ENCODE results near the gene CXCL11.
"Not testable (repeated sequence)": the region's sequence is repeated elsewhere in the genome, so short reads cannot be mapped to it uniquely, and the experiment has no call there.

Gene CXCL11

DNA sequence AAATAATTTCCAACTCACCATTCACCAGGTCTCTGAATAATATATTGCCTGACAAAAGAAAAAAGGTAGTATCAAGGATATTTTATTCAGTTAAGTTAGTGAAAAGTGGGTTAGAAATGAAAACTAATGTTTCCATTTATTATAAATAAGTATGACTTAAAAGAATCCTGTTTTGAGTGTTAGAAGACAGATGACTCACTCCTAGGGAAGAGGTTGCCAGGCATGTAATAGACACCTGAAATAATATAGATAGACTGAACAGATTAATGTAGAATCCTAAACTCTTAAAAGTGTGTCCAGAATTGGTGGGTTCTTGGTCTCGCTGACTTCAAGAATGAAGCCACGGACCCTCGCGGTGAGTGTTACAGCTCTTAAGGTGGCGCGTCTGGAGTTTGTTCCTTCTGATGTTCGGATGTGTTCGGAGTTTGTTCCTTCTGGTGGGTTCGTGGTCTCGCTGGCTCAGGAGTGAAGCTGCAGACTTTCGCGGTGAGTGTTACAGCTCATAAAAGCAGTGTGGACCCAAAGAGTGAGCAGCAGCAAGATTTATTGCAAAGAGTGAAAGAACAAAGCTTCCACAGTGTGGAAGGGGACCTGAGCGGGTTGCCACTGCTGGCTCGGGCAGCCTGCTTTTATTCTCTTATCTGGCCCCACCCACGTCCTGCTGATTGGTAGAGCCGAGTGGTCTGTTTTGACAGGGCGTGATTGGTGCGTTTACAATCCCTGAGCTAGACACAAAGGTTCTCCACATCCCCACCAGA, 6.5 kb upstream of the CXCL11 start:
- DNase-seq: not testable (repeated sequence)

DNA sequence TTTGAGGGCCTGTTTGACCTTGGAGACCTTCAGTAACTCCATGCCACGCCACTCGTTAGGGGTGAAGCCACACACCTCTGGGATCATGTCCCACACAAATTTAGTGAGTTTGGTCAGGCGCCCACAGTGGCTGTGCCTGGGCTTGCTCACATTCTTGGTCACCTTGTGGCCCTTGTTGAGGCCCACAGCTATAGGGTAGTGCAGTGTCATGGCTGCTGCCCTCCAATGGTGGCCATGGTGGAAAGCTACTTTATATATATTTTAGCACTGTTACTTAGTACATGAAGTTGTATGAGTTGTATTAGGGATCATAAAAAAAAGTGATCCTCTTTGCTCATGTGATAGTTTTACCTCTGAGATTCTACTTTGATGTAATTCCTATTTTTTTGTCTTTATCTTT, 985 bp upstream of the CXCL11 start:
- DNase-seq: no peak

DNA sequence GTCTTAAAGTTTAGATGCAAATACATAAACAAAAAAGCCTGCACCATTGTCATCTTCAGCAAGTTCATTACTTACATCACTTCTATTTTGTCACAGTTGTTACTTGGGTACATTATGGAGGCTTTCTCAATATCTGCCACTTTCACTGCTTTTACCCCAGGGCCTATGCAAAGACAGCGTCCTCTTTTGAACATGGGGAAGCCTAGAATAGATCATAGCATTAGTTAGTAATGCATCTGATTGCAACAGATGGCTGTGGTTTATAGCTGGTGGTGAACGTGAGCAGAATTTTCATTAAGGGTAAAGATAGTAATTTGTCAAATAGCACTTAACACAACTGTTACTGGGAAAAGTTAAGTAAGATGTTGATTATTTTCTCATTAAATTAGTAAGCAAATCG, 729 bp downstream of the CXCL11 start:
- DNase-seq: no peak

GRCh38 chr4:76029300-76029699, 6.6 kb downstream of the CXCL11 start:
- DNase-seq: no peak

DNA sequence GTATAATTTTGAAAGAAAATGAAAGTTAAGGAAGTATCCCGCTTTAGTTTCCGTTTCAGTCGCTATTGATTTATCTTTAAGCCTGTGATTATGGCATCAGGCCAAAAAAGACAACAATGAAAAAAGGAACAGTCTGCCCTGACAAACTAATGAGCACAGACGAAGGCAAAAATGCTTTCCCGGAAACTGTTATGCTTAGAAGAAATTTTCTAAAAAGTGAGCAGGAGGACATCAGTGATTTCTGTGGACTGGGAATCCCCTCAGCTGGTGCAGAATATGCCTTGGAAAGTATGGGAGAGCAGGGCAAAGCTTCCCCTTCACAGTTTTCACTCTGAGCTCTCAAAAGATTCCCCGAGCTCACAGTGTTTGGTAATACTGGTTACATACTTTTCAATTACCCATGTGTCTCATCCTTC, 7.5 kb downstream of the CXCL11 start:
- DNase-seq: no peak

GRCh38 chr4:76024065-76024464, 11.8 kb downstream of the CXCL11 start:
- no peak for DNase-seq

GRCh38 chr4:76023389-76023788, 12.5 kb downstream of the CXCL11 start, which contains the start of gene CXCL10:
CXCL10 (minus strand) TSS chr4:76023497; CDS start chr4:76023431, 66 bp downstream.
- no peak for DNase-seq

GRCh38 chr4:76022677-76023076, 13.2 kb downstream of the CXCL11 start:
- no peak for DNase-seq

DNA sequence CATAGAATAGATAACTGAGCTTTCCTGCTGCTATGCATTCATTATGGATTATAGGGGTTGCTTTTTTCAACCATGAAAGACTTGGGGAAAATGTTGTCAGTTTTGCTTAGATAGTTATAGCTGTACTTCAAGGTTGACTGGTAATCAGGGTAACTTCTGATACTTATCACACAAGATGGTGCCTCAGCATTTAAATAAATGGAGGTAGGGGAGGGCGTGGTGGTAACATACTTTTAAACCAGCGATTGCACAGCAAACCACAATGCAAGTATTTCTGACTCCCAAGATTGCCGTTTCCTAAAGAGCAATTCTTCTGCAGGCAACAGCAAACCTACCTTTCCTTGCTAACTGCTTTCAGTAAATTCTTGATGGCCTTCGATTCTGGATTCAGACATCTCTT, 13.8 kb downstream of the CXCL11 start:
- no peak for DNase-seq

- no peak for DNase-seq
Observed at GRCh38 chr4:76017056-76017686, 18.7 kb downstream of the CXCL11 start.

- peak; percentile 28 for DNase-seq
Observed at GRCh38 chr4:76016393-76016792, 19.5 kb downstream of the CXCL11 start.

GRCh38 chr4:76013540-76013939, 22.3 kb downstream of the CXCL11 start:
- DNase-seq: no peak

- DNase-seq: no peak
Observed at GRCh38 chr4:76012388-76012801, 23.5 kb downstream of the CXCL11 start.

- DNase-seq: no peak
Observed at GRCh38 chr4:76011700-76012387, 24.0 kb downstream of the CXCL11 start.

DNA sequence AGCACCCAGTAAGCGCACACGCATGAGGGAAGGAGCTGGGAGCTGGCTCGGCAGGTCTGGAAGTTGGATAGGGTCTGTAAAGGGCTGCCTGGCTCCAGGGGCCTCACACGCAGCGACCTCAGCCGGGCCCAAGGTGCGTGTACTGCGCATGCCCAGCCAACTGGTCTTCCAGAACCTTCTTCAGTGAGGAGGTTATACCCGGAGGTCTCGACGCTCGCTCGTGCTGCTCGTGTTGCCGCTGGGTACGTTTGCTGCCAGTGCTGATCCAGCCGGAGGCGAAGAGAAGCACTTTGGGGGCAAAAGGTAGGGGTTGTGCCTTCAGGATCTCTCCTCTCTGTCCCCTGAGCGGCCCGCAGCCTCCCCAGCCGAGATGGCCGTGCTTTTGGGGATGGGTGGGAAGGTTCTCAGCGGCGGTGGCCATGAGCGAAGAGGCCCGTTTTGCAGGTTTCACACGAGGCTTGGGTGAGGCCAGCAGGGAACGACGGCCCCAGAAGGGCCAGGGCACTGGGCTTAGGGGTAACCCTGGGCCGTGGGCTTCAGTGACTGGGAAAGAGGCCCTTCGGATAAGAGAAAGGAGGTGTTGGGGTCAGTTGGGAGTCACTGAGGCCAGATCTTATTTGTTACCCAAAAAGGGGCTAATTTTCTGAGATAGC, 24.7 kb downstream of the CXCL11 start:
- DNase-seq: no peak

DNA sequence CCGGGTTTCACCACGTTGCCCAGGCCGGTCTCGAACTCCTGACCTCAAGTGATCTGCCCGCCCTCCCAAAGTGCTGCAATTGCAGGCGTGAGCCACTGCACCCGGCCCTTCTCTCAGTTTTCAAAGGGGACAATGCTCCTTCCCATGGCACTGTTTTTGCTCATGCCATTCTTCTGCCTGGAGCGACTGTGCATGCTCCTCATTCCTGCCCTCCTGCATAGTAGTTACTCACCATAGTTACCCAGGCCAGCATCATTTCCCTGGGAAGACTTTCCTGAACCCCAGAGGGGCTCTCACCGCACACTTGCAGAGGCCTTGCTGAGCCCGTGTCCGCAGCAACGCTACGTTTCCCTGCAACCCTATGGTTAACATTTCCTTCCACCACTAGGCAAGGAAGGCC, 25.3 kb downstream of the CXCL11 start:
- no peak for DNase-seq

DNA sequence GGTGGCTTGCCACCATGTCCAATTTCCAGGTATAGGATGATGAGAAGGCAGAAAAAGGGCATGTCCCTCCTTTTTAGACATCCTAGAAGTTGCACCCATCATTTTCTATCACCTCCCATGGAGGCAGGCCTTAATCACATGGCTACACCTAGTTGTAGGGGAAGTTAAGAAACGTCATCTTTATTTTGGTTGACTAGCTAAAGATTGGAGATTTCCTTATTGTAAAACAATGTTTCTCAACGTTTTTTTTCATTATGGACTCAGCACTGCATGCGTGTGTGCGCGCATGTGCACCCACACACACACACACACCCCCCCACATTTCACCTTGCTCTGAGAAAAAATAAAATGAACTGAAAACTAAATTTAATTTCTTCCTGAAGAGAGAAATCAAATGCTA, 26.6 kb downstream of the CXCL11 start:
- DNase-seq: no peak

DNA sequence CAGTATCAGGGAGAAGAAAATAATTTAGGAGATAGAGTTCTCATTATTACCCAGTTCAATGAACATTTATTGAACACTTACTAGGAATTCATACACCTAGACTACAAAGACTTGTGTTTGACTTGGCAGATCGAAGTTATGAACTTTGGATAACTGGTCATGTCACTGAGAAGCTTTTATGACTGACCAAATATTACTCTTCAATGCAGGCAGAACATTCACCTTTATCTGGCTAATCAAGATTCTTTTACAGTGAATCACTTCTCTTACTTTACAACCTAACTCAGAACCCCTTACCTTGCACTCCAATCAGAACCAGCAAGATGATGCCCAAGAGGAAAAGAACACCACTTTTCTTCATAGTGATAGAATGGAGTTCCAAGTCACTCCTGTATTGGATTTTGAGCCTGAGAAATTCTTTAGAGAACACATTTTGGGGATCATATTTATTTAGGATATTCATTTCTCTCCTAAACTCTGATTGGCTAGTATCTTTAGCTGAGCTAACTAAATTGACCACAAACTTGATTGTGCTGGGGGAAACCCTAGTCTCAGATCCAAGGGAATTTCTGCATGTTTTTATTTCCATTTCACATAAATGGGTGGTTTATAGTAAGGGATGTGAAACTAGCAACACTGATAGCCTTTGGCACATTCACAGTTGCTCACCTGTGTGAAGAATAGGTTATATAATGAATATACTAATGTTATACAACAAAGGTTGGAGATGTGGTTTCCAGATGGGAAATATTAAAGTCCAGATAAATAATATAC, 28.6 kb downstream of the CXCL11 start, which contains the start of gene CXCL9:
Gene CXCL9 (minus strand): TSS at position 421 of the 774 bp plus-strand sequence. CDS start 60 bp downstream, at position 361.
- DNase-seq: no peak

DNA sequence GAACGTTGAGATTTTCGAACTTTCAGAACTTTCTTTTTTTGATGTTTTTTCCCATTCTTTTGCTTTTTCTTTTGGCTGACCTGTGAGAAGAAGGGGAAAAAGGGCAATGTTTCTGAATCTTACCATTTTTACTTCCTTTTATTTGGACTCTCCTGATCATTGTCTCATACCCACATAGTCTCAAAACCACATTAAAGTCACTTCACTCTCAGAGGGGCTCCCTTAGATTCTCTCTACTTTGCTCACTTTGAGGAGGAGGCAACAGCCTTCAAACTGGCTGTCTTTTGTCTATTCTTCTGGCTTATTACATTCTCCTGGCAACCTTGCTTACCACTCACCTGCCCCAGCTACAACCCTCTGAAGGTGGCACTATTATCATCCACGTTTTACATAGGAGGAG, 32.2 kb downstream of the CXCL11 start:
- DNase-seq: no peak

GRCh38 chr4:76003035-76003434, 32.8 kb downstream of the CXCL11 start:
- no peak for DNase-seq

- no peak for DNase-seq
Observed at GRCh38 chr4:76002176-76002575, 33.7 kb downstream of the CXCL11 start.

DNA sequence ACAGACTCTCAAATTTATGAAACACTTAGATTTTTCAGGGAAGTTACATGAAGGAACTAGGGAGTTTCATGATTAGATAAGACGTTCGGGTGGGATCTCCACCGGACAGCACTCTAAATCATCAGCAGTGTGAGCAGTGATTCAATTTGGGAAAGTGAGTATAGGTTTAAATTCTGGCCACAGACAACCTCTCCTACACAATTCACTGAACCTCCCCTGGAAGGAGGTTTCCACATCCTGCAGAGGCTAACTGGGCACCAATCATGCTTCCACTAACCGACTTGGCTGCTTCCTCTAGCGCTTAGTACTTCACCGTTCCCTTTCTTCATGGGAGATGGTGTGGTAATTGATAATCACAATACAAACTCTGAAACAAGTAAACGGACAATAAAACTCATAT, 34.2 kb downstream of the CXCL11 start:
- DNase-seq: no peak

GRCh38 chr4:76000279-76000678, 35.6 kb downstream of the CXCL11 start:
- DNase-seq: no peak

Measured in NCI-H446 treated with DMSO at 0.1 percent for 48 hours (cell line).